Mesothelial cell of epicardium (in vitro differentiated cells): ENCODE measurements around the gene SS18L1. TPM values are rescaled to one million over a fixed set of nuclear protein-coding genes. Genes with fewer than 3 reads are reported as not detected.
"Not testable (repeated sequence)": the region's sequence is repeated elsewhere in the genome, so short reads cannot be mapped to it uniquely, and the experiment has no call there.

Source experiments
- DNase-seq, 2 experiments: peaks; one replicate each; pipeline ENCODE4 v3.0.0; 2021; ENCODE audit warnings: low spot score in 2 of 2; ENCODE audit not compliant: unreplicated experiment in 2 of 2
- H3K27ac Mint-ChIP-seq: 2 replicates; pipeline ENCODE4 v1.8.0; 2021; ENCODE audit warnings: mixed read lengths
- H3K27me3 Mint-ChIP-seq: 2 replicates; pipeline ENCODE4 v1.8.0; 2021; ENCODE audit warnings: low read depth, mixed read lengths
- H3K36me3 Mint-ChIP-seq: 2 replicates; pipeline ENCODE4 v1.8.0; 2021; ENCODE audit warnings: mixed read lengths
- H3K4me1 Mint-ChIP-seq: 2 replicates; pipeline ENCODE4 v1.8.0; 2021; ENCODE audit warnings: mixed read lengths
- H3K4me3 Mint-ChIP-seq: 2 replicates; pipeline ENCODE4 v1.8.0; 2021; ENCODE audit warnings: mild to moderate bottlenecking, moderate library complexity, mixed read lengths
- H3K9me3 Mint-ChIP-seq: 2 replicates; pipeline ENCODE4 v1.8.0; 2021; ENCODE audit warnings: mixed read lengths
- CTCF ChIP-seq: fragments of 200-600 bp; sonication (generic); IDR thresholded peaks from one replicate; pipeline ENCODE4 v1.5.0; 2021; ENCODE audit warnings: antibody characterized with exemption; ENCODE audit not compliant: unreplicated experiment
- total RNA-seq: library from RNA; stranded (reverse); gene quantifications from 3 replicates; pipeline ENCODE4 v1.2.1, GENCODE V29; 2021

Gene SS18L1
- total RNA-seq, 1 donor from 2014 or later: 27.5 TPM

- H3K4me3 Mint-ChIP-seq: no peak overlapping the region
- H3K27me3 Mint-ChIP-seq: peaks cover 43% of the 10 kb centered on the region
- TF ChIP-seq CTCF: no peak
- DNase-seq: no peak
- no peaks in the 10 kb centered on the region for H3K36me3 Mint-ChIP-seq
- H3K9me3 Mint-ChIP-seq: peaks cover 9% of the 10 kb centered on the region
- H3K27ac Mint-ChIP-seq: no peak overlapping the region
- no peaks in the 10 kb centered on the region for H3K4me1 Mint-ChIP-seq
These were observed 28.7 kb upstream of the SS18L1 start for GRCh38 chr20:62114894-62115293.

- not testable (repeated sequence) for H3K4me1 Mint-ChIP-seq, H3K9me3 Mint-ChIP-seq, DNase-seq, H3K27ac Mint-ChIP-seq, H3K4me3 Mint-ChIP-seq, H3K36me3 Mint-ChIP-seq
- H3K27me3 Mint-ChIP-seq: peaks cover 44% of the 10 kb centered on the region
These were observed 27.7 kb upstream of the SS18L1 start for GRCh38 chr20:62115800-62116407.

- Mint-ChIP-seq H3K4me1 (peaks cover 3% of the 10 kb centered on the region), H3K27me3 (peaks cover 44% of the 10 kb centered on the region), H3K27ac (no peak overlapping the region), H3K9me3 (no peaks in the 10 kb centered on the region), H3K36me3 (no peaks in the 10 kb centered on the region), H3K4me3 (no peak overlapping the region)
- DNase-seq: no peak
- no peak for TF ChIP-seq CTCF
These were observed 26.8 kb upstream of the SS18L1 start for GRCh38 chr20:62116558-62117361.

- H3K27me3 Mint-ChIP-seq: peaks cover 44% of the 10 kb centered on the region
- no peak for TF ChIP-seq CTCF
- H3K9me3 Mint-ChIP-seq: no peaks in the 10 kb centered on the region
- no peak for DNase-seq
- no peak overlapping the region for H3K4me3 Mint-ChIP-seq
- no peaks in the 10 kb centered on the region for H3K36me3 Mint-ChIP-seq
- no peak overlapping the region for H3K27ac Mint-ChIP-seq
- peaks cover 3% of the 10 kb centered on the region for H3K4me1 Mint-ChIP-seq
These were observed 26.3 kb upstream of the SS18L1 start for GRCh38 chr20:62117362-62117646.

- no peaks in the 10 kb centered on the region for H3K9me3 Mint-ChIP-seq
- TF ChIP-seq CTCF: no peak
- no peaks in the 10 kb centered on the region for H3K36me3 Mint-ChIP-seq
- H3K4me1 Mint-ChIP-seq: peaks cover 3% of the 10 kb centered on the region
- no peak overlapping the region for H3K27ac Mint-ChIP-seq
- H3K27me3 Mint-ChIP-seq: peaks cover 44% of the 10 kb centered on the region
- no peak overlapping the region for H3K4me3 Mint-ChIP-seq
- DNase-seq: no peak
These were observed 25.9 kb upstream of the SS18L1 start for GRCh38 chr20:62117658-62118057.
